CD4-positive, alpha-beta T cell treated with Interferon gamma for 1 hour (primary cell): Measurements from ENCODE around the gene ZBTB46.

Experiments used
- DNase-seq: peaks from one replicate; pipeline ENCODE4 v3.0.0-alpha.2; 2020

The ZBTB46 gene

DNA sequence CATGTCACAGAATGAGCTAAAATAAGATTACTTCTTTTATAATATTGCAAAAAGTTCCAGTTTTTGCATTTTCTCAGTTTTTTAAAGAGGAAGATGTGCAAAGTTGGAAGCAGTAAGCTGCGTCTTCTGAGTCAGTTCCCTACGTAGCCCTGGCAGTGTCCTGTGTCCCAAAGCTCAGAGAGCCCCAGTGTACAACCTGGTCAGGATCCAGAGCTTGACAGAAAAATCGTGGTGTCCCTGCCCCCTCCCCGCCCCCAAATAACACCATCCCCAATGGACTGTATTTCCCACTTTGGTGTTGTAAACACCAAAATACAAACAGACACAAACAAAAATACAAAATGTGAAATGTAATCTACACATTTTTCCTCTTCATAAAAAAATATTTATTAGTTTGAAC is 86.9 kb downstream of the ZBTB46 start:
- no peak for DNase-seq

DNA sequence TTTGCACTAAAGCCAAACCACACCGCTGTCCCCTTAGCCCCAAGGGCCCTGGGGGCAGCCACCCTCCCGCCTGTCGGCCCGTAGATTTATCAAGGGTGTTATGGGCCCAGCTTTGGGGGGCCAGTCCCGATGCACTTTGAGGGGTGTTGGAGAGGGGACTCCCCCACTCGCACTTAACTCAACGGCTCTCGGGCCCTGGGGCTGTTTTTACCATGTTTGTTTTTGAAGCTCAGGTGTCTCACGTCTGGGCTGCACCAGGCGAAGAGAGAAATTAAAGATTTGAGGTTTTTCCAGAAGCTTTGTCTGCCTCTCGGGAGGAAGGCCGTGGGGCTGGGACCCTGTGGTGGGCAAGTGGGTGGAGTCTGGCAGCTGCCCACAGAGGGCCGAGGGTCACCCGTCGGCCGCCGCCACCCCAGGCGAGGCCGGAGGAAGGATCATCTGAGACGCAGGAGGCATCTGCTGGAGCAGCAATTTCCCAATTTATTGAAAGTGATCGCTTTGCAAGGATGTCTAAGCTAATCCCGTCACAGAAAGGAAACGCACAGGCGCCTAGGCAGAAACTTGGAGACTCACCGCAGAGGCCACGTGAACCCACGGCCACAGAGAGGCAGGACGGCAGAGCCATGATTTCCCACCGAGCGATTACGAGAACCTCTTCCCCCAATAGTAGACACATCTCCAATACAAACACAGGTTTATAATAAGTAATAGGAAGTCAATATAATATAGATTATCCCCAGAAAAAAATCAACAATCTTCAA is 87.7 kb downstream of the ZBTB46 start:
- DNase-seq: no peak

DNA sequence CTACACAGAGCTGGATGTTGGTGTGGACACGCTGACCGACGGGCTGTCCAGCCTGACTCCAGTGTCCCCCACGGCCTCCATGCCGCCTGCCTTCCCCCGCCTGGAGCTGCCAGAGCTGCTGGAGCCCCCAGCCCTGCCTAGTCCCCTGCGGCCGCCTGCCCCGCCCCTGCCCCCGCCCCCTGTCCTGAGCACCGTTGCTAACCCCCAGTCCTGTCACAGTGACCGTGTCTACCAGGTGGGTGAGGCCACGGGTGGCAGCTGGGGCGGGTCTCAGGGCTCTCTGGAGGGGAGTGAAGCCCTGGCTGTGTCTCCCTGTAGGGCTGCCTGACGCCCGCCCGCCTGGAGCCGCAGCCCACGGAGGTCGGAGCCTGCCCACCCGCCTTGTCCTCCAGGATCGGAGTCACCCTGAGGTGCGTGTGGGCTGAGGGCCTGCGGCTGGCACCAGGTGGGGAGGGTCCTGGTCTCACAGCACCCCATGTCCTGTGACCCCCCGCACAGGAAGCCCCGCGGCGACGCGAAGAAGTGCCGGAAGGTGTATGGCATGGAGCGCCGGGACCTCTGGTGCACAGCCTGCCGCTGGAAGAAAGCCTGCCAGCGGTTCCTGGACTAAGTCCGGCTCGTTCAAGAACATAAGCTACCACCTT is 88.6 kb downstream of the ZBTB46 start:
- DNase-seq: no peak

DNA sequence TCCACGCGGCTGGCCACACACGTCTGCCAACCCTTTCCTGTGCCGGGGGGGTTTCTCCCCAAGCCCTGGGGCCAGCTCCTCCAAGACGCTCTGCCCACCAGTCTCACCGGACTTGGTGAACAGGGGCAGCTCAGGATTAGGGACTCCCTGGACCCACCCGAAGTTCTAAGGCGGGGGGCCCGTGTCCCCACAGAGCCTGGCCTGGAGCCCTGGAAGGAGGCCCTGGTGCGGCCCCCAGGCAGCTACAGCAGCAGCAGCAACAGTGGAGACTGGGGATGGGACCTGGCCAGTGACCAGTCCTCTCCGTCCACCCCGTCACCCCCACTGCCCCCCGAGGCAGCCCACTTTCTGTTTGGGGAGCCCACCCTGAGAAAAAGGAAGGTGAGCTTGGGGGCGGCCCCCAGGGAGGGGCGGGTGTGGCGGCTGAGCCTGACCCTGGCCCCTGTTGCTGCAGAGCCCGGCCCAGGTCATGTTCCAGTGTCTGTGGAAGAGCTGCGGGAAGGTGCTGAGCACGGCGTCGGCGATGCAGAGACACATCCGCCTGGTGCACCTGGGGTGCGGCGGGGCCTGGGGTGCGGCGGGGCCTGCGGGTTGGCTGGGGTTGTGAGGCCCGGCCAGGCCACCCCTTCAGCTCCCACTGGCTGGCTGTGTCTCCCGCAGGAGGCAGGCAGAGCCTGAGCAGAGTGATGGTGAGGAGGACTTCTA is 89.2 kb downstream of the ZBTB46 start:
- DNase-seq: no peak

DNA sequence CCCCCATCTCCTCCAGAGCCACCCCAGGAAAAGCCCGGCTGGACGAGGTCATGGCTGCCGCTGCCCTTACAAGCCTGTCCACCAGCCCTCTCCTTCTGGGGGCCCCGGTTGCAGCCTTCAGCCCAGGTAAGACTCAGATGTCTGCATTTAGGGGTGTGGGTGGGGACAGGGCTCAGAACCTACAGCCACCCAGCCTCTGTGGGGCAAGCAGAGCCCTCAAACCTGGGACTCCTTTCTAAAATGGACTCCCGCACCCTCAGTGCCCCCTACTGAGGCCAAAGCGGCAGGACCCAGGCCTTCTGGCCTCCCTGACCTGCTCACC is 89.7 kb downstream of the ZBTB46 start:
- no peak for DNase-seq

DNA sequence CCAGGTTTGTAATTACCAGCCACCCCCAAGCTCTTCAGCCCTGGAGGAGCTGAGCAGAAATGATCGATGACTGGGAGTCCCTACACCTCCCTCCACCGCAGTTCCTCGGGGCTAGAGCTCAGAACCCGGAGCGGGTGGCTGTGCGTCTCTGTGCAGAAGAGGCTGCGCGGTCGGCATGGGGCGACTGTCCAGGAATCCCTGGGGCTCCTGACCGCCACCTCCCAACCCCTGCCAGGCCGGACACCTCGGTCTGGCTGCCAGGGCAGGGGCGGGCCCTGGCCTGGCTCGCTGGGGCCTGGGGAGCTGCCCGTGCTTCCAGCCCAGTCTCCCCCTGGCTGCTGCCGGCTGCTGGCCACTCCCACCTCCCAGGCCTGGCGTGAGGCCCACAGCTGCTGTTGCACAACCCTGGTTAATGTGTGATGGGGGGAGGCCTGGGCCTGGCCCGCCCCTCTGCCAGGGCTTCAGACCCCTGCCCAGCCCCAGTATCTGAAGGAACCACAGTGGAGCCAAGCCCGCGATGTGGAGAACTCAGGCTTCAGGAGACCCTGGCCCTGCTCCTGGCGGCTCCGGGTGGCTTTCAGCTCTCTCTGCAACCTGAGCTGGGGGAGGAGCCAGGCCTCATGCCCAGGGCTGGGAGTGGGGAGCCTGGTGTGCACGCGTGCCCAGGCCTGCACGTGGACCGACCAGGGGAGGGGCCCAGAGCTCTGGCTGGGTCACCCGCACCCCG is 90.3 kb downstream of the ZBTB46 start:
- DNase-seq: peak; percentile 40

DNA sequence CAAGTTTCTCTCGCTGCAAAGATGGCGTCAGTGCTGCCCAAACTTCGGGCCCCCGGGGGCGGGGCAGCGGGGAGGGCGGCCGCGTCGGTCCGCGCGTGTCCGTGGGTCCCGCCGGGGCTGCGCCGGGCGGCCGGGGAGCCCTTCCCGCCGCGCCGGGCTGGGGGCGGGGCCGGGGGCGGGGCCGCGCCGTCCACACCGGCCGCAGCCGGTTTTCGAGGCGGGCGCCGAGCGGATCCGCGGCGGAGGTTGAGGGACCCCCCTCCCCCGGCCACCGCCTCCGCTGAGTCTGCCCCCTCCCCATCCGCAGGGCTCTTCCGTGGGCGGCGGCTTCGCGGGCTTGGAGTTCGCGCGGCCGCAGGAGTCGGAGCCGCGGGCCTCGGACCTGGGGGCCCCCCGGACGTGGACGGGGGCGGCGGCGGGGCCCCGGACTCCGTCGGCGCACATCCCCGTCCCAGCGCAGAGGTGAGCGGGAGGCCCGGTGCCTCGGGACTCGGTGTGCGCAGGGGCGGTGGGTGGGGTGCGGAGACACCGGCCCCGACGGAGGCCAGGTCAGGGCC is 90.9 kb downstream of the ZBTB46 start:
- peak; percentile 59 for DNase-seq

DNA sequence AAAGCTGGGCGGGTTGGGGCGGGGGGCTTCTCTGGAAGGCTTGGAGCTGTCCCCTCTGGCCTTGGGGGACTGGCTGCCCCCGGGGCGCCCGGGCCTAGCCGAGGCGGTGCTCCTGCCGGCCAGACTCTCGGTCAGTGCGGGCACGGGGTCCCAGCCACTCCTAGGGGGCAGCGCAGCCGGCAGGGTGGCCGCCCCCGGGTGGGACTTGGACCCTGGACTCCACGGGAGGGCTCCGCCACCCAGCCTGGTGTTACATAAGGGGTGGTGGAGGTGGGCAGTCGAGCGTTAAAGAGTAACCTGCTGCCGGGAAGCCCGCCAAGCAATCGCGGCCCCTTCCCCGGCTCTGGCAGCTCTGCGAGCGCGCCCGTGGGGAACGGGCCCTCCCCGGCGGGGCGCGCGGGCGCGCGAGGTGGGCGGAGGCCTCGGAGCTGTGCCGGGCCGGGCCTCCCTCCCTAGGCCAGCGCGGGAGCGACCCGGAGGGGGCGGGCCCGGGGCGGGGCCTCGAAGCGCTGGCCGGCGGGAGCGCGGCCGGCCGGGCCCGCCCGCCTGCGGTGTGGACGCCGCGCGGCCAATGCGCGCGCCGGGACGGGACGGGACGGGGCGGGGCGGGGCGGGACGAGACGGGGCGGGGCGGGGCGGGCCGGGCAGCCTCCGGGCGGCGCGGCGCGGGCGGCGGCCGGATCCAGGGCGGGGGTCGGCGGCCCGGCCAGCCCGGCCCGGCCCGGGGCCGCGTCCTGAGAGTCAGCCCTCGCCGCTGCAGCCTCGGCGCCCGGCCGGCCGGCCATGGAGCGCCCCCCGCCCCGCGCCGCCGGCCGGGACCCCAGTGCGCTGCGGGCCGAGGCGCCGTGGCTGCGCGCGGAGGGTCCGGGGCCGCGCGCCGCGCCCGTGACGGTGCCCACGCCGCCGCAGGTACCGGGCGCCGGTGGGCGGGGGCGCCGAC is 91.7 kb downstream of the ZBTB46 start, which contains the start of gene SLC2A4RG:
Gene SLC2A4RG, plus strand, starts transcription at position 647 of the 940 bp plus-strand sequence. Its CDS starts 137 bp downstream, at position 784.
- DNase-seq: peak; percentile 78

DNA sequence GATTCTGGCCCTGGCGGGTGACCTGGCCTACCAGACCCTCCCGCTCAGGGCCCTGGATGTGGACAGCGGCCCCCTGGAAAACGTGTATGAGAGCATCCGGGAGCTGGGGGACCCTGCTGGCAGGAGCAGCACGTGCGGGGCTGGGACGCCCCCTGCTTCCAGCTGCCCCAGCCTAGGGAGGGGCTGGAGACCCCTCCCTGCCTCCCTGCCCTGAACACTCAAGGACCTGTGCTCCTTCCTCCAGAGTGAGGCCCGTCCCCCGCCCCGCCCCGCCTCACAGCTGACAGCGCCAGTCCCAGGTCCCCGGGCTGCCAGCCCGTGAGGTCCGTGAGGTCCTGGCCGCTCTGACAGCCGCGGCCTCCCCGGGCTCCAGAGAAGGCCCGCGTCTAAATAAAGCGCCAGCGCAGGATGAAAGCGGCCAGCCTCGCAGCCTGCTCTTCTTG is 92.4 kb downstream of the ZBTB46 start:
- DNase-seq: peak; percentile 24

DNA sequence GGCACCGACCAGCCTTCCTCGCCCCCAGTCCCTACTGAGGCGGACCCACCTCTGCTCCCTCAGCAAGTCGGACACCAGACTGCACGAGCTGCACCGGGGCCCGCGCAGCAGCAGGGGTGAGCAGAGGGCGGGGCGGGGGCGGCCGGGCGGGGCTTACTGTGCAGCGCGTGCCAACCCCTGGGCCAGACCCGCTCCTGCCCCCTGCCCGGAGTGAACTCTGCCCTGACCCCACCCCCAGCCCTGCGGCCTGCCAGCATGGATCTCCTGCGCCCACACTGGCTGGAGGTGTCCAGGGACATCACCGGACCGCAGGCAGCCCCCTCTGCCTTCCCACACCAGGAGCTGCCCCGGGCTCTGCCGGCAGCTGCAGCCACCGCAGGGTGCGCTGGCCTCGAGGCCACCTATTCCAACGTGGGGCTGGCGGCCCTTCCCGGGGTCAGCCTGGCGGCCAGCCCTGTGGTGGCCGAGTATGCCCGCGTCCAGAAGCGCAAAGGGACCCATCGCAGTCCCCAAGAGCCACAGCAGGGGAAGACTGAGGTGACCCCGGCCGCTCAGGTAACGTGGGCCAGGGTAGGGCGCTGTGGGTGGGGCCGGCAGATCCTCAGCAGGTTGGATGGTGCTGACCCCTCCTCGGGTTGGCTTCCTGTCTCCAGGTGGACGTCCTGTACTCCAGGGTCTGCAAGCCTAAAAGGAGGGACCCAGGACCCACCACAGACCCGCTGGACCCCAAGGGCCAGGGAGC is 92.9 kb downstream of the ZBTB46 start:
- DNase-seq: no peak

DNA sequence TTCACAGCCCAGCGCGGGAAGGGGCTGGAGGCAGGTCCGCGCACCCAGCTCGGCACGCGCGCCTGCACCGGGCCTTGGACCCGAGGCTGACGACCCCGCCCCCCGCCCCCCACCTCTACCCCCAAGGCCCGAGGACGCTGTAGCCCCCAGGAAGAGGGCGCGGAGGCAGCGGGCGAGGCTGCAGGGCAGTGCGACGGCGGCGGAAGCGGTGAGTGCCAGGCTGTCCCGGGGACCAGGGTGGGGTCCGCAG is 93.4 kb downstream of the ZBTB46 start:
- no peak for DNase-seq

DNA sequence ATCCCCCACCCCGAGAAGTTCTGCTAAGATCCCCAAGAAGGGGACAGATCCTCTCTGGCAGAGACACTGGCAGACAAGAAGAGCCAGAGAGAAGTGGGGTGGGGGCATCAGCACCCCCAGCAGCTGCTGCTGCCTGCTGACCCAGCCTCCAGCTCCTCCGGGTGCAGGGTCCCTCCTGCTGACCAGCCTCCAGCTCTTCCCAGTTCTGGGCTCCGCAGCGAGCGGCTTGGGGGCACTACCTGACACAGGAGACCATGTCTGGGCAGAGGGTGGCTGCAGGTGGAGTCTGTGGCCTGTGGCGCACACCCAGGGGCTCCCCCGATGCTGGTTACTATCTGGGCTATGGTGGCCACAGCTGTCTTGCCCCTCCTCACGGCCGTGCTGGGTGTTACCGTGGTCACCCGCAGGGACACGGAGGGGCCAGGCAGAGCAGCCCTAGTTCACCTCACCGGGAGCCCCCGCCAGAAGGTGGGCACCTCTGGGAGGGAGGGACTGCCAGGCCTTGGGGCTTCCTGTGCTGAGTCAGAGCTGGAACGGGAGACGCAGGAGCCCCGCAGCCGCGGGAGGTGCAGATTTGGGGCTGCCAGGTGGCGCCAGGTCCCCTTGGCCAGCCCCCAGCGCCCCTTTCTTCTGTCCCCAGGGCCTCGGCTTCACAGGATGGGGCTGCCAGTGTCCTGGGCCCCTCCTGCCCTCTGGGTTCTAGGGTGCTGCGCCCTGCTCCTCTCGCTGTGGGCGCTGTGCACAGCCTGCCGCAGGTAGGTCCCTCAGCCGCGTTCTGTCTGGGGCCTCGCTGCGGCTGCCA is 94.0 kb downstream of the ZBTB46 start:
- DNase-seq: peak; percentile 30

DNA sequence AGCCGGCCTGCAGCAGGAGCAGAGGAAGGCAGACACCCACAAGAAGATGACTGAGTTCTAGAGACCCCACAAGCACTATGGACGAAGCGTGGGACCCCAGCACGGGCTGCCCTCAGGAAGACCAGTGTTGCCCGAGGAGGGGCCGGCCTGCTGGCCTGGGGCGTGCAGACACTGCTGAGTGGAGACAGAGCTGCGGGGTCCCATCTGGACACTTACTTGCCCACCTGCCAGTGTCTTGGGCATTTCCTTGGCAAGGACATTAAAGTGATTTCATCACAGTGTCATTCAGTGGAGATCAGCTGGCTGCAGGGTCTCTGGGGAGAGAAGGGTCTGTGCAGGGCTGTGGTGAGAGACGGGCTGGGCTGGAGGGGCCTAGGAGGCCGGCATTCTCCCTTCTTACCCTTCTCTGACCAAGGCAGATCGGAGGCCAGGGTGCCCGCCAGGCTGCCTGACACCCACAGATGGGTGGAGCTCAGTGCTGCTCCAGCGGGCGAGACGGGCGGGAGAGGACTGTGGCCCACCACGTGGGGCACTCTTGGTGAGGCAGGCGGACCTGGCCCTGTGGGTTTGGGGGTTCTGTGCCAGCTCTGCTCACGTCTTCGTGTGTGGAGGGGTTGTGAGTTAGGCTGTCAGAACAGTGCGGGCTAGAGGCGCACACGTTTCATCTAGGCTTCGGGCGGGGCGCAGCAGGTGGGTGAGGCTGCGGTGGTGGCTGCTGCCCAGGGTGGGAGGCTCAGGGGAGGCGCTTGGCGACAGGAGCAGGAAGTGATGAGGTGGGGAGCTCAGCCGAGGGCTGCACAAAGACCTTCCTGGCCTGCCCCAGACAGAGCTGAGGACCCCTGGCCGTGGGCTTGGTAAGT is 95.0 kb downstream of the ZBTB46 start, which contains the start of gene LIME1:
Gene LIME1, plus strand, starts transcription at position 806 of the 860 bp plus-strand sequence. CDS start 886 bp downstream, outside the sequence.
- peak; percentile 81 for DNase-seq

DNA sequence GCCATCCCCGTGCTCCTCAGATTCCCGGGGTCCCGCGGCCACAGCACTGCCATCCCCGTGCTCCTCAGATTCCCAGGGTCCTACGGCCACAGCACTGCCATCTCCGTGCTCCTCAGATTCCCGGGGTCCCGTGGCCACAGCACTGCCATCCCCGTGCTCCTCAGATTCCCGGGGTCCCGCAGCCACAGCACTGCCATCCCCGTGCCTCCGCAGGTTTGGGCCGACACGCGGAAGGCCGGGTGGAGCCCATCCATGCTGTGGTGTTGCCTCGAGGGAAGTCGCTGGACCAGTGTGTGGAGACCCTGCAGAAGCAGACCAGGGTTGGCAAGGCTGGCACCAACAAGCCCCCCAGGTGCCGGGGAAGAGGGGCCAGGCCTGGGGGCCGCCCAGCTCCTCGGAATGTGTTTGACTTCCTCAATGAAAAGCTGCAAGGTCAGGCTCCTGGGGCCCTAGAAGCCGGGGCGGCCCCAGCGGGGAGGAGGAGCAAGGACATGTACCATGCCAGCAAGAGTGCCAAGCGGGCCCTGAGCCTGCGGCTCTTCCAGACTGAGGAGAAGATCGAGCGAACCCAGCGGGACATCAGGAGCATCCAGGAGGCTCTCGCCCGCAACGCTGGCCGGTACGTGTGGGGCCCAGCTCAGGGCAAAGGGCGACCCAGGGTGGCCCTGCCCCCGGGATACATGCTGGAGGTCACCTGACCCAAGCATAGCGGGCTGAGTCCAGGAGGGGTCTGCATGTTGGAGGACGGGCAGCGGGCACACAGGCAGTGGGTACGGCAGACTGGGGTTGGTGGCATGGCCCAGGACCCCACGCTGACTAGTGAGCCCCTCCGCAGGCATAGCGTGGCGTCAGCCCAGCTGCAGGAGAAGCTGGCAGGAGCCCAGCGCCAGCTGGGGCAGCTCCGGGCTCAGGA is 95.9 kb downstream of the ZBTB46 start:
- no peak for DNase-seq

DNA sequence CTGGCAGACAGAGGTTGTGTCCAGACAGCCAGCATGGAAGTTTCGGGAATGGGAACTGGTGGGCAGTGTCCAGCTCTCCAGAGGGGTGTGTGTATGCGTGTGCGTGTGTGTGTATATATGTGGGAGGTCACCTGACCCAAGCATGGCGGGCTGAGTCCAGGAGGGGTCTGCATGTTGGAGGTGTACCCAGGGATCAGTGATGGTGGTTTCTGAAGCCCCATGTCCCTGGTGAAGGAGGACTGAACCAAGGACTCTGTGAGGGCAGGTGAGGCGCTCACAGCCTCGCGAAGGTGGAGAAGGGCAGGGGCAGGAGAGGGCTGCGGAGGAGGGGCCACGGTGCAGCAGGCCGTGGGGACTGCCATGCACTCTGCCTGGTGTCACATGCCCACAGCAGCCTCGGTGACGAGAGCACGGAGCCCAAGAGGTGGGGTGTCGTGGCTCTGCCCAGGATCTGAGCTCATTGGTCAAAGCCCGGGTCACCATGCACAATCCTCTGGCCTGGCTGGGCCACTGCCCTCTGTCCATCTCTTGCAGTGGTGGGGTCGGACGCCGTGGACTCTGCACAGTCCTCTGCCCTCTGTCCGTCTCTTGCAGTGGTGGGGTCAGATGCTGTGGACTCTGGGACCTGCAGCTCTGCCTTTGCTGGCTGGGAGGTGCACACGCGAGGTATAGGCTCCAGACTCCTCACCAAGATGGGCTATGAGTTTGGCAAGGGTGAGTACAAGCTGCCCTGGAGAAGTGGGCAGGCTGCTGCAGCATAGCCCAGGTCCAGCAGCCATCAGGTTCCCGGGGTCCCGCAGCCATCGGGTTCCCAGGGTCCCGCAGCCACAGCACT is 96.7 kb downstream of the ZBTB46 start:
- DNase-seq: no peak

DNA sequence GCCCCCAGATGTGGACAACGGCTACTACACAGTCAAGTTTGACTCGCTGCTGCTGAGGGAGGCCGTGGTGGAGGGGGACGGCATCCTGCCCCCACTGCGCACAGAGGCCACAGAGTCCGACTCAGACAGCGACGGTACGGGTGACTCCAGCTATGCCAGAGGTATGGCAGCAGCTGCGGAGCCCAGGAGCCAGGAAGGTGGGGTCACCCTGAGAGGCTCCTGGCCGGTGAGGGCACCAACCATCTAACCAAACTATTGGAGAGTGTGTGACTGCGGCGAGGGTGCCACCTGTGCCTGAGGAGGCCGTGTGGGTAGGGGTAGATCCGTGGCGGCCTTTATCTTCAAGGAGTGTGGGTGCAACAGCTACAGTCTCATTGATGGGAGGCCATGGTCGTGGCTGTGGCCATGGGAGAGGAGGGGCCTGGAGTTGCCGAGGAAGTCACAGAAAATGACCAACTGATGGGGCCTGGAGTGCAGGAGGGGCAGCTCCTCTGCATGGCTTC is 97.4 kb downstream of the ZBTB46 start:
- no peak for DNase-seq

DNA sequence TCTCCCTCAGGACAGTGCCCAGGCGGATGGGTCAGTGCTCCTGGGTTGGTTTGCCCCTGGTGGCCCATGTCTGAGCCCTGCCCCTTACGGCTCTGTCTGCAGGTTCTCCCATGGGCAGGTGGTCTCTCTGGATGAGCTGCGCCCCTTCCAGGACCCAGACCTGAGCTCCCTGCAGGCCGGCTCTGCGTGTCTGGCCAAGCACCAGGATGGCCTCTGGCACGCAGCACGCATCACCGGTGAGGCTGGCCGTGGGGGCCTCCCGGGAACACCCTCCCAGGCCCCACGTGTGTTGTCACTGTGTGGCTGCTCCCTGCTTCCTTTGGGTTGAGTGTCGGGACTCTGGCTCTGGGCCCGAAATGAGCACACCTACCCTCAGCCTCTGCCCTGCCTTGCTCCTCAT is 97.9 kb downstream of the ZBTB46 start:
- DNase-seq: no peak
